ENCODE data around the gene WDR37.

- TF ChIP-seq POLR2A (IDR thresholded peaks at IDR 0.05): no peak
- no peak for TF ChIP-seq CTCF (IDR thresholded peaks at IDR 0.05)
Measured at GRCh38 chr10:1107679-1108078, 51.5 kb downstream of the WDR37 start.

Data from lower leg skin (tissue), 3 donors.